H9 (cell line): Measurements from ENCODE around the gene FMN1. TPM values are rescaled to one million over a fixed set of nuclear protein-coding genes. Genes with fewer than 3 reads are reported as not detected.

Experiments used
- DNase-seq: peaks from one replicate; pipeline ENCODE4 v3.0.0-alpha.2; 2017
- H2AFZ ChIP-seq: one replicate; pipeline ENCODE4 v1.6.1; 2013; ENCODE audit warnings: mild to moderate bottlenecking, low read length, control low read depth, moderate library complexity
- H2AK5ac ChIP-seq: 2 replicates; pipeline ENCODE4 v1.6.1; 2013; ENCODE audit warnings: low read length, control low read depth, mixed read lengths; ENCODE audit not compliant: insufficient read length
- H2BK120ac ChIP-seq: one replicate; pipeline ENCODE4 v1.6.1; 2013; ENCODE audit warnings: low read depth, mild to moderate bottlenecking, low read length, control low read depth, inconsistent platforms; ENCODE audit not compliant: poor library complexity, severe bottlenecking
- H2BK12ac ChIP-seq: 2 replicates; pipeline ENCODE4 v1.6.1; 2013; ENCODE audit warnings: low read length, control low read depth, mixed read lengths, low read depth; ENCODE audit not compliant: insufficient read length
- H2BK15ac ChIP-seq: 2 replicates; pipeline ENCODE4 v1.6.1; 2013; ENCODE audit warnings: low read depth, low read length, control low read depth
- H2BK20ac ChIP-seq: one replicate; pipeline ENCODE4 v1.6.1; 2013; ENCODE audit warnings: low read depth, mild to moderate bottlenecking, low read length, control low read depth, inconsistent platforms; ENCODE audit not compliant: poor library complexity, severe bottlenecking
- H2BK5ac ChIP-seq: 2 replicates; pipeline ENCODE4 v1.6.1; 2013; ENCODE audit warnings: low read length, control low read depth, mixed read lengths; ENCODE audit not compliant: insufficient read length
- H3K14ac ChIP-seq: 2 replicates; pipeline ENCODE4 v1.6.1; 2013; ENCODE audit warnings: low read length, control low read depth; ENCODE audit not compliant: insufficient read depth
- H3K18ac ChIP-seq: 2 replicates; pipeline ENCODE4 v1.6.1; 2013; ENCODE audit warnings: low read depth, mild to moderate bottlenecking, mixed read lengths, low read length, control low read depth; ENCODE audit not compliant: insufficient read length
- H3K23ac ChIP-seq: 2 replicates; pipeline ENCODE4 v1.6.1; 2013; ENCODE audit warnings: low read length, control low read depth, mixed read lengths, low read depth; ENCODE audit not compliant: insufficient read length
- H3K23me2 ChIP-seq: 2 replicates; pipeline ENCODE4 v1.6.1; 2013; ENCODE audit warnings: low read depth, mild to moderate bottlenecking, mixed read lengths, low read length, control low read depth; ENCODE audit not compliant: insufficient read length, poor library complexity, severe bottlenecking
- H3K27ac ChIP-seq: 2 replicates; pipeline ENCODE4 v1.5.1; 2013; ENCODE audit warnings: low read length, control low read depth, mixed read lengths, low read depth; ENCODE audit not compliant: insufficient read length
- H3K27me3 ChIP-seq: 2 replicates; pipeline ENCODE4 v1.6.1; 2013; ENCODE audit warnings: low read length, control low read depth, inconsistent platforms; ENCODE audit not compliant: insufficient read depth
- H3K4ac ChIP-seq: 2 replicates; pipeline ENCODE4 v1.6.1; 2013; ENCODE audit warnings: low read depth, mild to moderate bottlenecking, control low read depth, inconsistent platforms, low read length, moderate library complexity
- H3K4me1 ChIP-seq: 2 replicates; pipeline ENCODE4 v1.6.1; 2013; ENCODE audit warnings: low read length, control low read depth, inconsistent platforms; ENCODE audit not compliant: insufficient read depth
- H3K4me2 ChIP-seq: 2 replicates; pipeline ENCODE4 v1.6.1; 2013; ENCODE audit warnings: low read length, control low read depth, mixed read lengths; ENCODE audit not compliant: insufficient read length, insufficient read depth
- H3K56ac ChIP-seq: 2 replicates; pipeline ENCODE4 v1.6.1; 2013; ENCODE audit warnings: low read depth, mild to moderate bottlenecking, mixed read lengths, low read length, control low read depth; ENCODE audit not compliant: insufficient read length
- H3K79me1 ChIP-seq: 2 replicates; pipeline ENCODE4 v1.6.1; 2013; ENCODE audit warnings: low read depth, mild to moderate bottlenecking, moderate library complexity, low read length, control low read depth, inconsistent platforms; ENCODE audit not compliant: insufficient read depth, poor library complexity, severe bottlenecking
- H3K79me2 ChIP-seq: 2 replicates; pipeline ENCODE4 v1.6.1; 2013; ENCODE audit warnings: low read length, control low read depth, inconsistent platforms; ENCODE audit not compliant: insufficient read depth
- H3K9ac ChIP-seq: 2 replicates; pipeline ENCODE4 v1.6.1; 2013; ENCODE audit warnings: low read length, control low read depth, mixed read lengths; ENCODE audit not compliant: insufficient read length; ENCODE audit errors: extremely low read depth
- H3K9me3 ChIP-seq: one replicate; pipeline ENCODE4 v1.6.1; 2013; ENCODE audit warnings: low read depth, low read length, inconsistent platforms; ENCODE audit not compliant: control insufficient read depth
- H3T11ph ChIP-seq: one replicate; pipeline ENCODE4 v1.6.1; 2013; ENCODE audit warnings: mild to moderate bottlenecking, low read length, control low read depth, inconsistent platforms
- H4K20me1 ChIP-seq: one replicate; pipeline ENCODE4 v1.6.1; 2013; ENCODE audit not compliant: control insufficient read depth, insufficient read length, insufficient read depth
- H4K5ac ChIP-seq: 2 replicates; pipeline ENCODE4 v1.6.1; 2013; ENCODE audit warnings: low read depth, mild to moderate bottlenecking, mixed read lengths, low read length, control low read depth; ENCODE audit not compliant: insufficient read length
- H4K8ac ChIP-seq: replicated peaks from 2 replicates; pipeline ENCODE4 v1.6.1; 2013; ENCODE audit warnings: low read length, control low read depth, mixed read lengths, low read depth; ENCODE audit not compliant: insufficient read length
- H4K91ac ChIP-seq: 2 replicates; pipeline ENCODE4 v1.6.1; 2013; ENCODE audit warnings: low read depth, mild to moderate bottlenecking, moderate library complexity, mixed read lengths, low read length, control low read depth; ENCODE audit not compliant: insufficient read length
- H3K27ac Mint-ChIP-seq, 3 experiments: 2 replicates in 2 of 3; 3 replicates in 1 of 3; pipeline ENCODE4 v1.8.0; 2020 to 2021; ENCODE audit warnings: mixed read lengths in 3 of 3, mild to moderate bottlenecking in 1 of 3, moderate library complexity in 1 of 3
- H3K27me3 Mint-ChIP-seq: 2 replicates; pipeline ENCODE4 v1.8.0; 2021; ENCODE audit warnings: low read depth, mild to moderate bottlenecking, moderate library complexity, mixed read lengths
- H3K36me3 Mint-ChIP-seq, 3 experiments: 2 replicates in 2 of 3; 3 replicates in 1 of 3; pipeline ENCODE4 v1.8.0; 2020 to 2021; ENCODE audit warnings: low read depth in 3 of 3, mixed read lengths in 3 of 3; ENCODE audit not compliant: insufficient read depth in 1 of 3
- H3K4me1 Mint-ChIP-seq, 2 experiments: 2 replicates each; pipeline ENCODE4 v1.8.0; 2020; ENCODE audit warnings: mixed read lengths in 2 of 2
- H3K4me3 Mint-ChIP-seq, 2 experiments: 2 replicates in 1 of 2; 3 replicates in 1 of 2; pipeline ENCODE4 v1.8.0; 2020 to 2021; ENCODE audit warnings: mild to moderate bottlenecking in 2 of 2, mixed read lengths in 2 of 2, moderate library complexity in 1 of 2
- H3K9me3 Mint-ChIP-seq, 2 experiments: 2 replicates in 1 of 2; 3 replicates in 1 of 2; pipeline ENCODE4 v1.8.0; 2020; ENCODE audit warnings: mild to moderate bottlenecking in 2 of 2, mixed read lengths in 2 of 2, moderate library complexity in 1 of 2
- CTCF ChIP-seq: fragments of 200-600 bp; sonication (generic); conservative IDR thresholded peaks from 3 replicates; pipeline ENCODE4 v1.8.0; 2021; ENCODE audit warnings: antibody characterized with exemption, mild to moderate bottlenecking
- WGBS: extraction: QIAGEN DNeasy Blood & Tissue Kit; methylation state at CpG from one replicate; pipeline ENCODE4 v1.1.7; 2013; ENCODE audit warnings: missing lambda C conversion rate, low lambda C conversion rate, mixed read lengths; ENCODE audit not compliant: insufficient read length; ENCODE audit errors: extremely low coverage; 5-methylcytosine and 5-hydroxymethylcytosine counted together
- total RNA-seq: library from RNA; stranded (reverse); gene quantifications from 2 replicates; pipeline ENCODE4 v1.2.1, GENCODE V29; 2021

Gene FMN1
- total RNA-seq, 1 experiment from 2014 or later: 1.9 TPM

GRCh38 chr15:33243393-33243792, 48.9 kb upstream of the FMN1 start:
- peaks cover 2% of the 10 kb centered on the region; the same call in 1 of the 2 replicates for H3K4me1 ChIP-seq
- TF ChIP-seq CTCF: no peak
- H2AFZ ChIP-seq: no peak overlapping the region
- H4K20me1 ChIP-seq: no peaks in the 10 kb centered on the region
- H3K56ac ChIP-seq: no peak overlapping the region
- H3K4ac ChIP-seq: no peak overlapping the region
- H3K9me3 ChIP-seq: no peaks in the 10 kb centered on the region
- no peak overlapping the region for H3K9ac ChIP-seq
- H2BK15ac ChIP-seq: no peak overlapping the region
- no peak overlapping the region for H2BK20ac ChIP-seq
- Mint-ChIP-seq H3K36me3 (no peaks in the 10 kb centered on the region), H3K4me1 (peaks cover 13 to 15% of the 10 kb centered on the region in 2 experiments), H3K27ac (no peak overlapping the region), H3K27me3 (no peaks in the 10 kb centered on the region), H3K9me3 (no peaks in the 10 kb centered on the region), H3K4me3 (no peak overlapping the region)
- H4K5ac ChIP-seq: no peak overlapping the region
- H3K79me1 ChIP-seq: no peaks in the 10 kb centered on the region
- no peak overlapping the region for H3K23ac ChIP-seq
- DNase-seq: no peak
- H2AK5ac ChIP-seq: no peak overlapping the region
- H3K27me3 ChIP-seq: no peaks in the 10 kb centered on the region
- no peak overlapping the region for H3K4me2 ChIP-seq
- no peak overlapping the region for H2BK120ac ChIP-seq
- no peak overlapping the region for H2BK5ac ChIP-seq
- no peak overlapping the region for H3K14ac ChIP-seq
- no peak overlapping the region for H4K91ac ChIP-seq
- H3K18ac ChIP-seq: no peak overlapping the region
- H3K79me2 ChIP-seq: no peaks in the 10 kb centered on the region
- WGBS: no CpG with 5 or more reads among the region's 2 CpGs
- no peak overlapping the region for H4K8ac ChIP-seq
- H3K27ac ChIP-seq: no peak overlapping the region
- no peak overlapping the region for H2BK12ac ChIP-seq
- H3K23me2 ChIP-seq: no peaks in the 10 kb centered on the region
- no peak overlapping the region for H3T11ph ChIP-seq
